ENCODE data around the gene KNDC1.
"Not testable (repeated sequence)": the region's sequence is repeated elsewhere in the genome, so short reads cannot be mapped to it uniquely, and the experiment has no call there.

The KNDC1 gene

DNA sequence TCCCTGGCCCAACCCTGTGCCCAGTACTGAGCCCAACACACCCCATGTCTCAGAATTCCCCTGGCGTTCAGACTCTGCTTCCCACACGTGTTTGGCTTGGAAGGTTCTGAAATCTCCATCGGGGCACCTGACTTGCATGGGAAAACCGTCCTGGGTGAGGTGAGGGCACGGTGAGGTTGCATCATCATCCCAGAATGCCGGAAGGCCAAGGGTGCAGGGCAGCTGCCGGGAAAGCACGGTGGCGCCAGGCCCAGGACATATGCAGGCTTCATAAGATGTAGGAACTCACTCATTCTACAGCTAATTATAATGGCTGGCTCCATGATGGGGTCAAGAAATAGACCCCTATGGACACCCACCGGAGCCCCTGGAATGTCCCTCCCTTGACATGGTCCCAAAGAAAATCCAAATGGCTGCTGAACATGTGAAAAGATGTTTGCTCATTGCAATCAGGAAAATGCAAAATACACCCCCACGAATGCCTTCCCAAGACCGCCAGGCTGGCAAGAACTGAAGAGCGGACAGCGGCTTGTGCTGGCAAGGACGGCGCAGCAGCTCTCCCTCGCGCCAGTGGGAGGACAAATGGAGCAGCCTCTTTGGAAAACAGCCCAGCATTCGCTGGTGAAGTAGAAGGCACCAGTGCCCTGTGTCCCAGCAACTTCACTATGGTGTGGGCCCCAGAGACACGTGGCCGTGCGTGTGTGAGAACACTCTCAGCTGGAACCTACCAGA lies 2.3 kb downstream of the KNDC1 start:
- DNase-seq (ENCODE audit: low spot score) = no peak

DNA sequence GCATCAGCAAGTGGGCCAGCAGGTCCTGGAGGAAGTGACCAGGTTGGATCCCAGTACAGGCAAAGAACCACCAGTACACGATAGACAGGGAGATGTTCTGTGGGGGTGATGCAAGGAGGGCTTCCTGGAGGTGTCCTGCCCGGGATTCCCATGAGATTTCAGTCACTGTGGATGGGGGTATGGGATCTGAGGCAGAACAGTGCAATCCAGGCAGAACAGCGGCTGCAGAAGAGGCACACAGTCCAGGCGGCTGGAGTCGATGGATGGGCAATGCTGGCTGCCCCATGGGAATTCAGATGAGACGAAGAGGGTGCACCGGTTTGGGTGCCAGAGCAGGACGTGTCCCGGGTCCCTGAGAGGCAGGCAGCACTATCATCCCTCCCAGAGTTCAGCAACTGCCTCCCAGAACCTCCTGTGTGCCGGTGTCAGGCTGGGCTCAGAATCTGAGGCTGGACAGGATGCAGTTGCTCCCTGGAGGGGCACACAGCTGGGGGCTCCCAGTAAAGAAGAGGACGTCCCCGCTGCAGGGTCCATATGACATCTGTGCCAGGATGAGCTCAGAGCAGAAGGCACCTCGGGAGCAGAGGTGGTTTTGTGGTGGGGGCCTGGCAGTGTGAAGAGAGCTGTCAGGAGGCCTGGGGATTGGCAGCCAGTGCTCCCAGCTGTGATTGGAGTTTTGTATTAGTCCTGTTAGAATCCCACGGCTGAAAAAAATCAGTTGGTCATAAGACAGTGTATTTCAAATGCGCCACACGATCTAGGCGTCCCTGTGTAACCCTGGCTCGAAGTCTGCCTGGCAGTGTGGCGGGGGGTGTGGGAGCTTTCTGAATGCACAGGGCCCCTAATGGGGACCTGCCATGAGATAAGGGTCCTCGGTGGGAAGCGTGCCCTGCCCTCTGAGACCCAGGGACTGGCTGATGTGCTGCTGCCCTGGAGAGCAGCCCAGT lies 3.2 kb downstream of the KNDC1 start:
- DNase-seq (ENCODE audit: low spot score) = no peak

DNA sequence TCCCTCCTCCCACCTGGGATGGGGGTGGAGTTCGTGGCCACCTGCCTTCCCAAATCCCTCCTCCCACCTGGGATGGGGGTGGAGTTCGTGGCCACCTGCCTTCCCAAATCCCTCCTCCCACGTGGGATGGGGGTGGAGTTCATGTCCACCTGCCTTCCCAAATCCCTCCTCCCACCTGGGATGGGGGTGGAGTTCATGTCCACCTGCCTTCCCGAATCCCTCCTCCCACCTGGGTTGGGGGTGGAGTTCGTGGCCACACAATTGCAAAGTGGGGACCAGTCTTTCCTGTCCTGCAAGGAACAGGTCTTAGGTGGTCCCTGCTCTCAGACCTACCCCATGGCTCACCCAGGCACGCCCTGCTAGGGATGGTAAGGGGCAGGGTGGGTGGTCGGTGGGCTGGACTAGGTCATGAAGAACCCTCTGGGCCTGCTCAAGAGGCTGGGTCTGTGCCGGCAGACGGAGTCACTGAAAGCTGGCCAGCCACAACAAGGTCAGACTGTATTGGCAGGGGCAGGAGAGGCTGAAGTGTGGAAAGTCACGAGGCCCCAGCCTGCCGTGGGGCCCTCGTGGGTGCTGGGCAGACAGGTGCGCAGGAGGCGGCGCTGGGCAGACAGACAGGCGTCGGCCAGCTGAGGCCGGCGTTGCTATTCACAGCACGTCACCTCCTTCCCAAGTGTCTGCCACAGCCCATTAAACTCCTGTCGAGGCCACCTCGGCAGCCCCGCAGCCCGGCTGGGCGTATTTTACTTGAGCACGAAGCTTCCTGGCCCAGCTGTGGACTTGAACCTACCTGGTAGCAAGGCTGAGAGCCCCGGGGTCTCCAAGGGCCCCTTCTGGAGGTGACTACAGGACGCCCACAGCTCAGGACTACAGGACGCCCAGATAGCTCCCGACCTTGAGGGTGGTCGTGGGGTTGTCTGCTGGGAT lies 4.1 kb downstream of the KNDC1 start:
- DNase-seq (ENCODE audit: low spot score) = no peak

DNA sequence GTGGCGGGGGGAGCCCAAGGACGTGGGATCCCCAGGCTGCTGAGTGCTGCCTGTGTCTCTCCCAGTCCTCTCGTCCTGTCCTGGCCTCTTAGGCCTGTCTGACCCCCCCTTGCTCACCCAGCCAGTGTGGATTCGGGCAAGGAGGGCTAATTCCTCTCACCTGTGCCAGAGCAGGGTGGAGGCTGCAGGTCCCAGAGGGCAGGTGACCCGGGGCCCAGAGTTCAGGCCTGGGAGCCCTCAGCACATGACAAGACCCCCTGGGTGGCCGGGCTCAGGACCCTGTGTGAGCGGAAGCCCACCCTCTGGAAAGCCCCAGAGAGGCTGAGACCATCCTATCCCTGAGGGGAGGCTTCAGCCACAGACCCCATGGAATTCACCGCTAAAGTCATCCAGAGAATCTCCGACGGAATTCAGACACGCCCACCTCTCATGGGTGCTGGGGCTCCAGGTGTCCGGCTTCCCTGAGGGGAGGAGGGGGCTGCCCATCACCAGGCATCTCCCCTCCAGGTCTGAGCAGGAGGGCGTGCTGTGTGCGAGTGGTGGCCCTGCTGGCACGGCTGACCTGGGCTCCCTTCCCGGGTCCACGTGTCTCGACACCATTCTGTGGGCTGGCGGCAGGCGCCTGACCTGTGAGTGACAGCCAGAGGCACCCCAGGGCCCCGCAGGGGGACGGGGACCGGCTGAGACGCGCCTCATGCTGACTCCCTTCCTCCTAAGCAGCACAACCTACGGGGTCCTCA lies 5.0 kb downstream of the KNDC1 start:
- DNase-seq (ENCODE audit: low spot score) = no peak

DNA sequence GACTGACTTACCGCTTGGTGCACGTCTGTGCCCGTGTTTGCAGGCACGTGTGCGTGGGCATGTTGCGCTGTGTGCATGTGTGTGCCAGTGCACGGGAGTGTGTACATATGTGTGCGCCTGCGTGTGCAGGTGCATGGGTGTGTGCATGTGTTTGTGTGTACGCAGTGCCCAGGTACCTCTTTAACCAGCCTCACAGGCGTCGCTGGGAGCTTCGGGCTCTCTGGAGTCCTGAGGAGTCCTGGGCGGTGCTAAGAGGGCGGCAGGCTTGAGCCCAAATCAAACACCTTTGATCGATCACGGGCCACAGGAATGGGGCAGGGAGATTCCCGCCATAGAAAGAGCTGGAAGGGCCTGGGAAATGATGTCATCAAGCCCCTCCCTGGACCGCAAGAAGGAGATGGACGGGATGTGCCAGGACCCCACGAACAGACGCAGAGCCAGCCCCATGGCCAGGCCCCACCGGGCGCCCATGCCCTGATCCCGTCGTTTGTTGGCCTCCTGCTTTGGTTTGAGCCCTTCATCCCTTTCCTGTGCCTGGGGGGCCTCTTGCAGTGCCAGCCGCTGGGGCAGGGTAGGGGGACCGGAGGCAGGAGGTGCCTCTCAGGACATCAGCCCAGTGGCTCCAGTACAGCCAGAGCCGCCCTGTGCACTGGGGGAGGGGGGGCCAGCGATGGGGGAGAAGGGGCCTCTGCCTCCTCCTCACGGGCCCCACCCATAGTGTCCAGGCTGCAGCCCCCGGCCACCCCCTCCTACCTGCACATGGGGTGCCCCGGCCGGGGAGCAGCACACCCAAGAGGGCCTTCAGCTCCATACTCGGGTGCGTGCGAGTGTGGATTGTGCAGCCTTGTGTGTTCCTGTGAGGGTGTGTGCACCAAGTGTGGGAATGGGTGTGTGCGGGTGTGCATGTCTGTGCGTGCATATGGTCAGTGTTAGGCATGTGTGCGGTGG lies 5.8 kb downstream of the KNDC1 start:
- no peak for DNase-seq (ENCODE audit: low spot score)

DNA sequence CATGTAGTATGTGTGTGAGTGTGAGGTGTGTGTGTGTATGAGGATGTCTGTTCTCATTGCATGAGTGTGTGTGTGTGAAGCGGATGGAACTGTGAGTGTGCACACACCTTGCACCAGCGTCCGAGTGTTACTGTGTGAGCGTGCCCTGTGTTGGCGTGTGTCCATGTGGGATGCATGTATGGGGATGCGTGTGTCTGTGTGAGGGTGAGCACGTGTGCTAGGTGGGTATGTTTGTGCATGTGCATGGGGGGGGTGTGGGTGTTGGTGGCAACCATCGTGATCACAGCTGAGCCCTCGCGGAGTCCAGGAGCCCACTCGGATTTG lies 6.4 kb downstream of the KNDC1 start:
- no peak for DNase-seq (ENCODE audit: low spot score)

DNA sequence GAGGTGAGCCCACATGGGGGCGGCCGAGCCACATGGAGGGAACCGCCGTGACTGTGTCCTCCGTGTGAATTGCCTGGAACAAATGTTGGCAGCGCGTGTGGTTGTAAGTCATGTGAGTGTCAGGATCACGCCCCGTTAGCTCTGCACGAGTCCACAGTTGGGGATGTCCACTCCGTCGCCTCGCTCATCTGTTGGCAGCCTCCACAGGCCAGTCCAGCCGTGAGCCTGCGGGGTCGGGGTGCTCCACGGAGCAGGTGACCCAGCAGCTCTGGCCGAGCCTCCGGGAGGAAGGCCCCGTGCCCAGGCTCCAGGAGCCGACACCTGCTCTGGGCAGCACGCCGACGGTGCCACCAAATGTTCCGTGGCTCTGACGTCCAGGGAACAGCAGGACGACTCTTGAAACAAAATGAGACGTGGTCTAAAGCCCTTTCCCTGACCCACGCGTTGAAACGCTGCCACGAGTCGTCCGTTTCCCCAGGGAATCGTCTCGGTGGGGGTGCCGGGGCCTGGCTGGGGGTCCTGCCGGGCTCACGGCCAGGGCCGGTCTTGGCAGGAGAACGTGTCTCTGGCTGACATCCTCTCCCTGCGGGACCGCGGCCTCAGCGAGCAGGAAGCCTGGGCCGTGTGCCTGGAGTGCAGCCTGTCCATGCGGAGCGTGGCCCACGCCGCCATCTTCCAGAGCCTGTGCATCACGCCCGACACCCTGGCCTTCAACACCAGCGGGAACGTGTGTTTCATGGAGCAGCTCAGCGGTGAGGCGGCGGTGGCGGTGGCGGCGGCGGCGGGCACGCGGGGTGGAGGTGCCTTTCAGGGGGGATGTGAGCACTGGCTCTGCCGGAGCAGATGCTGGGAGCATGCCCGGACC lies 7.0 kb downstream of the KNDC1 start:
- DNase-seq (ENCODE audit: low spot score) = no peak

DNA sequence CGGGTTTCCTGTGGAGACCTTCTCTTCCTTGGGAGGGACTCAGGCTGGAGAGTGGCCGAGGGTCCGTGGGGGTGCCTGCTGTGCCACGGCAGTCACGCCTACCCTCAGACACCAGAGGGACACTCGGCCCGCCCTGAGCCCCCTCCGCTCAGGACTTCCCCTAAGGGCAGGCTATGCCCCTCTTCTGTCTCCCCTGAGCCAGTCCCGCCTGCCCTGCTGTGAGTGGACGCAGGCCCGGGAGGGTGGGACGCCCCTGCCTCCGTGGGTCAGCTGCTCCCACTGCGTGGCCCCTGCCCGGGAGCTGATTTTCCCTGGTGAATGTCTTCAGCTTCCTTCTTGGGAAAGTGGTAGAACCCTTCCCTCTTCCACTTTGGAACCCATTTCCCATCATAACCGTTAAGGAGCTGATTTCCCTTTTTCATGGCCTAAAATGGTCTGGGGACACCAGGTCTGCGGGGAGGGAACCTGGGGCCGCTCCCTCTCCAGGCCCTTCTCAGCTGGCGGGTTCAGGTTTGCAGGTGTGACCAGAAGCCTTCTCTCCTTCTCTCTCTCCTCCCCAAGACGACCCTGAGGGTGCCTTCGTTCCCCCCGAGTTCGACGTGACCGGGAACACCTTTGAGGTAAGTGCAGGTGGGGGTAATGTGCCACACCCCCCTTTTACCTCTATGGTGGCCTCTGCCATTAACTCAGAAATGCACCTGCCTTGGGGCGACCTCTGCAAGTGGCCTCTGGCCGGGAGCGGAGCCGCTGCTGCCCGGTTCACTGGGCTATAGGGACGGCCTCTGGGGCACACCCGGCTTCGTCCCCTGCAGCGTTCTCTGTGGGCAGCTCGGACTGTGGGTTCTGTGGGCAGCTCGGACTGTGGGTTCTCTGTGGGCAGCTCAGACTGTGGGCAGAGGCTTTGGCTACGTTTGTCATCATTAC lies 7.9 kb downstream of the KNDC1 start:
- DNase-seq (ENCODE audit: low spot score) = no peak

DNA sequence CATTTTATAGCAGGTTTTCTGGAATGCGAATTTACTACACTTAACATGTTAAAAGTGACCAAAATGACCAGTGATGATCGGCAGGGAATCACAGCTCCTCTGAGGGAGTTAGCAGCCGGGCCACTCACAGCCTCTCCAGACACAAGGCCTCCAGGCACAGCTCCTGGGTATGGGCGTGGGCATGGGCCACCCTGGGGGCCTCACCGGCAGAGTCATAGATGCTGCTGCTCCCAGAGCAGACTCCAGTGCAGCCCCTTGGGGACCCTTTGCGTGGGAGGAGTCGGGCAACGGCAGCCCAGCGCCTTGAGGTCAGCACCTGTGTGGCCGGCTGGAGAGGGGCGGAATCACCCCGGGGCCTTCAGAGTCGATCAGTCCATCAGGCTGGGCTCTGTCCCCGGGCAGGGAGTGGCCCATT lies 8.6 kb downstream of the KNDC1 start:
- DNase-seq (ENCODE audit: low spot score) = no peak

DNA sequence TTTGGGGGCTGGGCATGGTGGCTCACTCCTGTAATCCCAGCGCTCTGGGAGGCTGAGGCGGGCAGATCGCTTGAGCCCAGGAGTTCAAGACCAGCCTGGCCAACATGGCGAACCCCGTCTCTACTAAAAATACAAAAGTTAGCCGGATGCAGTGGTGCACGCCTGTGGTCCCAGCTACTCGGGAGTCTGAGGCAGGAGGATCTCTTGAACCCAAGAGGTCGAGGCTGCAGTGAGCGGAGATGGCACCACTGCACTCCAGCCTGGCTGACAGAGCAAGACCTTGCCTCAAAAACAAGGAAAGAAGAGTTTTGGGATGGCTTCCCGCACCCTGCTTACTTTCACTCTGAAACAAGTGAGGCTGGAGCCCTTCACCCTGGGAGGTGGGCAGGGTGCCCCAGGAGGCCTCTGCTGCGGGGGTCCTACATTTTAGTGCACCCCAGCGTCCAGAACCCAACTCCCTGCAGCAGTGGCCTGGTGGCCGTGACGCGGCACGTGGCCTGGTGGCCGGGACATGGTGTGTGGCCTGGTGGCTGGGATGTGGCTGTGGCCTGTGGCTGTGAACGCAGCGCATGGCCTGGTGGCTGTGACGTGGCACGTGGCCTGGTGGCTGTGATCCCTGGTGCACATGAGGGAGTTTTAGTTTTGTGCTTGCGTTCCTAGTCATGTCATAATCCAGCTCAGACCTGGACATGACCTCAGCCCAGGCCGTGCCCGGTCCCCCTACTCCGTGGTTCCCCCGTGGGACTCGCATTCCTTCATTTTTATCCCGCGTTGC lies 9.3 kb downstream of the KNDC1 start:
- DNase-seq (ENCODE audit: low spot score) = no peak

DNA sequence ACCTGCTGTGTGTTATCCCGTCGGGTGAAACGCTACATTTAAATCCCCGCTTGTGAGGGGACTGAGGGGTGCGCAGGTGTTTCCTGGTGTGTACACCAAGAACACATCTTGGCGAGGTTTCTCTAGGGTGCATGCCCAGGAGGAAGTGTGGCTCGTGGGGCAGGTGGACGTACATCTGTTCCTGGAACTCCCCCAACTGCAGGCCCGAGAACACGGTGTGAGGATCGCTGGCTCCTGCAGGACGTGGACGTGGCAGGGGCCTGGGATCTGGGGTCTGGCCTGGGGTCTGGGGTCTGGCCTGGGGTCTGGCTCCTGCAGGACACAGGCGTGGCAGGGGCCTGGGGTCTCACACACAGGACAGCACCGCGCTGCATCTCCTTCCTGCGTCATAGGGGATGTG lies 10.1 kb downstream of the KNDC1 start:
- no peak for DNase-seq (ENCODE audit: low spot score)

DNA sequence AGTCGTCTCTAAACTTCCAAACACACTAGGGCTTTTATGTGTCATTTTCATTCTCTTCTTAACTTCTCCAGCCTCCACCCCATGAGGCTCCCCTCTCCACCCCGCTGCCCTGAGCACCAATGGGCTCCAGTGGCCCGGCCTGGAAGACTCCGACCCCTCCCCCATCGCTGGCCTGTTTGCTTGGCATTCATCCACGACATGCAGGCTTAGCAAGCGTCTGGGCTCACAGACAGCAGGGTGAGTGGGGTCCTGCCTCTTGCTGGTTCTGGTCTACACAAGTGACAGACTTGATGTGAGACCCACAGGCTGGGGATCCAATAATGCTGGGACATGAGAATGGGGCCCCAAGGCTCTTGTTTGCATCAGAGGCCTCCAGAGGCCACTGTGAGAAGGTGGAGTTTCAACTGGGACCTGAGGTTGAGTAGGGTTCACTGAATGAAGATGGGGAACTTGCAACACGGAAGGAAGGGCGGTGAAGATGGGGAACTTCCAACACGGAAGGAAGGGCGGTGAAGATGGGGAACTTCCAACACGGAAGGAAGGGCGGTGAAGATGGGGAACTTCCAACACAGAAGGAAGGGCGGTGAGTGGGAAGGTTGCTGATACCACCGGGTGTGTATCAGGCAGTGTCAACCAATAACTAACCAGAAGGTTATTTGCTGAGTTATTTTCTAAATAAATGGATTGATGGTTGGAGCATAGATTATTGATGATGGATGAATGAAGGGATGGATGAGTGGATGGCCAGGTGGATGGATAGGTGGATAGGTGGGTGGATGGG lies 14.0 kb downstream of the KNDC1 start:
- no peak for DNase-seq (ENCODE audit: low spot score)

DNA sequence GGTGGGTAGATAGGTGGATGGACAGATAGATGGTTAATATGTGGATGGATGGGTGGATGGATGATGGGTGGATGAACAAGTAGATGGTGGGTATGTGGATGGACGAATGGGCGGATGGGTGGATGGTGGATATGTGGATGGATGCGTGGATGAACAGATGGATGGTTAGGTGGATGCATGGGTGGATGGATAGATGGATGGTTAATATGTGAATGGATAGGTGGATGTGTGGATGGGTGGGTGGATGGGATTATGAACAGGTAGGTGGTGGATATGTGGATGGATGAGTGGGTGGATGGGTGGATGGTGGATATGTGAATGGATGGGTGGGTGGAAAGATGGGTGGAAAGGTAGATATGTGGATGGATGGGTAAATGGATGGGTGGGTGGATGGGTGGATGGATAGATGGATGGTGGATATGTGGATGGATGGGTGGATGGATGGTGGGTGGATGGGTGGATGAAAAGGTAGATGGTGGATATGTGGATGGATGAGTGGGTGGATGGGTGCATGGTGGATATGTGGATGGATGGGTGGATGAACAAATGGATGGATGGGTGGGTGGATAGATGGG lies 14.8 kb downstream of the KNDC1 start:
- DNase-seq (ENCODE audit: low spot score) = no peak

DNA sequence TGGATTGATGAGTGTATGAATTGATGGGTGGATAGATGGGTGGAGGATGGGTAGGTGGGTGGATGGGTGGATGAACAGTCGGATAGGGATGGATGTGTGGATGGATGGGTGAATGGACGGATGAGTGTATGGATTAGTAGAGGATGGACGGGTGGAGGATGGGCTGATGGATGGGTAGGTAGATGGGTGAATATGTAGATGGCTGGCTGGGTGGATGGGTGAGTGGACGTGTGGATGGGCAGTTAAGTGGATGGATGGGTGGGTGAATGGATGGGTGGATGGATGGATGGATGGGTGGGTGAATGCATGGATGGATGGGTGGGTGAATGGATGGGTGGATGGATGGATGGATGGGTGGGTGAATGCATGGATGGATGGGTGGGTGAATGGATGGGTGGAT lies 15.6 kb downstream of the KNDC1 start:
- DNase-seq (ENCODE audit: low spot score) = not testable (repeated sequence)

DNA sequence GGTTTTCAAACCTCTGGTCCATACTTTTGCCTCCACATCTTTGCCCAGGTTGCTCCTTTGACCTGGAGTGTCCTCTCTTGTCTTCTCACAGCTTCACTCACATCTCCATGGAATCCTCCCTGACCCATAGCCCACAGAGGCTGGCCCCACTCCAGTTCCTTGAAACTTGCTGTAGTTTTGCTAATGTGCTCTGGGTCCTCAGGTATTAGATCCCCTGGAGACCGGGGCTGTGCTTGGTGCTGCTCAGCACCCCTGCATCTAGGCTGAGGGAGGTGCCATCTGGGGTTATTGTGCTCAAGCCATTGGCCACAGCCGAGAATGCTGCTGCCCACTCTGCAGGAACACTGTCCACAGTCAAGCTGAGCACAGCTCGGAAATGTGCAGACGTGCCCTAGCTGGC lies 16.5 kb downstream of the KNDC1 start:
- DNase-seq (ENCODE audit: low spot score) = no peak

DNA sequence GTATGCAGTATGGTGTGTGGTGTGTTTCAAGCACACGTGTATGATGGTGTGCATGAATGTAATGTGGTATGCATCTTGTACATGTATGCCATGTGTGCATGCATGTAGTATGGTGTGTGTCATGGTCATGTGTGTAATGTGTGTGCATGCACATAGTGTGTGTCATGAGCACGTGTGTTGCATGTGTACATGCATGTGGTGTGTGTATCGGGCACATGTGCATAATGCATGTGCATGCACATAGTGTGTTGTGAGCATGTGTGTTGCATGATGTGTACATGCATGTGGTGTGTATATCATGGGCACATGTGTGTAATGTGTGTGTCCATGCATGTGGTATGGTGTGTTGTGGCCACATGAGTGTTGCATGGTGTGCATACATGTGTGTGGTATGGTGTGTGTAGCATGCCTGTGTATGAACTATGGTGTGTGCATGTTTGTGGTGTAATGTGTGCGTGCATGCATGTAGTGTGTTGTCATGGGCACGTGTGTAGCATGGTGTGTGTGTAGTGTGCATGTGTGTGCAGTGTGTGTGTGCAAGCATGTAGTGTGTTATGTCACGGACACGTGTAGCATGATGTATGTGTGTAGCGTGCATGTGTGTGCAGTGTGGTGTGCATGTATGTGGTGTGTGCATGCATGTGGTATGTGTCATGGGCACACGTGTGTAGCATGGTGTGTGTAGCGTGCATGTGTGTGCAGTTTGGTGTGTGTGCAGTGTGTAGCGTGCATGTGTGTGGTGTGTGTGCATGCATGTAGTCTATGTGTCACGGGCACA lies 17.6 kb downstream of the KNDC1 start:
- no peak for DNase-seq (ENCODE audit: low spot score)

Measured in hematopoietic multipotent progenitor cell treated with erythropoietin and hydrocortisone succinate and interleukin-3 and kit ligand, for 17 days (in vitro differentiated cells).